Measurements from ENCODE around the gene LMO1.

LMO1 gene

DNA sequence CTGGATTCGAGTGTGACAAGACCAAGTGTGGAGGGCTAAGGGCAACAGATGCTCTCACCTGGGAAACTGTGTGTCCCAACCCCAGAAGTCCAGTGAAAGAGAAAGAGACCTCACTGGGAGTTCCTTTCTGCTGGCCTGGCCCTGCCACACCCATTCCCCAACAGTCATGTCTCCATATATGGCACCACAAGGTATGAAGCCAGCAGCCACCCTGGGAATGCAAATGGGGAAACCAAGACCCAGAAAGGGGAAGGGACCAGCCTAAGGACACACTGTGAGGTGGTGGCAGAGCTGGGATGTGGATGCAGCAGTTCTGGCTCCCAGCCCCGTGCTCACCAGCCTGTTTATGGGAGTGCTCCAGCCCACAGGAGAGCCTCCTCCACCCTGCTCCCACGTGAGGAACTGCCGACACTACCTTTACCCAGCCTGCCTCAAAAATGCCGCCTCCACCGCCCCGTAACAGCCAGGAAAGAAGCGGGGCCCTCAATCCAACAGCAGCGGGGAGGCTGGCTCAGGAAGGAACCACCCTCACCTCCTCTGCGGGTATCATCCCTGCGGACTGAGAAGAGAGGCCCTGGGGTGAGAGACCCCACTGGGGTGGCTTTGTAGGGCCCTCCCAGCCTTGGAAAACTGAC lies 12.6 kb downstream of the LMO1 start:
- H3K27me3 Mint-ChIP-seq (ENCODE audit: low read depth, poor library complexity), result peaks cover 10% of the 10 kb centered on the region
- H3K9me3 Mint-ChIP-seq, result no peaks in the 10 kb centered on the region
- H3K36me3 Mint-ChIP-seq (ENCODE audit: low read depth), result no peaks in the 10 kb centered on the region
- no peak overlapping the region for H3K27ac Mint-ChIP-seq
- no peak overlapping the region for H3K4me3 Mint-ChIP-seq
- DNase-seq, result no peak
- TF ChIP-seq, protein P1, sequence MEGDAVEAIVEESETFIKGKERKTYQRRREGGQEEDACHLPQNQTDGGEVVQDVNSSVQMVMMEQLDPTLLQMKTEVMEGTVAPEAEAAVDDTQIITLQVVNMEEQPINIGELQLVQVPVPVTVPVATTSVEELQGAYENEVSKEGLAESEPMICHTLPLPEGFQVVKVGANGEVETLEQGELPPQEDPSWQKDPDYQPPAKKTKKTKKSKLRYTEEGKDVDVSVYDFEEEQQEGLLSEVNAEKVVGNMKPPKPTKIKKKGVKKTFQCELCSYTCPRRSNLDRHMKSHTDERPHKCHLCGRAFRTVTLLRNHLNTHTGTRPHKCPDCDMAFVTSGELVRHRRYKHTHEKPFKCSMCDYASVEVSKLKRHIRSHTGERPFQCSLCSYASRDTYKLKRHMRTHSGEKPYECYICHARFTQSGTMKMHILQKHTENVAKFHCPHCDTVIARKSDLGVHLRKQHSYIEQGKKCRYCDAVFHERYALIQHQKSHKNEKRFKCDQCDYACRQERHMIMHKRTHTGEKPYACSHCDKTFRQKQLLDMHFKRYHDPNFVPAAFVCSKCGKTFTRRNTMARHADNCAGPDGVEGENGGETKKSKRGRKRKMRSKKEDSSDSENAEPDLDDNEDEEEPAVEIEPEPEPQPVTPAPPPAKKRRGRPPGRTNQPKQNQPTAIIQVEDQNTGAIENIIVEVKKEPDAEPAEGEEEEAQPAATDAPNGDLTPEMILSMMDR (IDR thresholded peaks at IDR 0.05), result no peak
- H3K4me1 Mint-ChIP-seq, result no peaks in the 10 kb centered on the region

DNA sequence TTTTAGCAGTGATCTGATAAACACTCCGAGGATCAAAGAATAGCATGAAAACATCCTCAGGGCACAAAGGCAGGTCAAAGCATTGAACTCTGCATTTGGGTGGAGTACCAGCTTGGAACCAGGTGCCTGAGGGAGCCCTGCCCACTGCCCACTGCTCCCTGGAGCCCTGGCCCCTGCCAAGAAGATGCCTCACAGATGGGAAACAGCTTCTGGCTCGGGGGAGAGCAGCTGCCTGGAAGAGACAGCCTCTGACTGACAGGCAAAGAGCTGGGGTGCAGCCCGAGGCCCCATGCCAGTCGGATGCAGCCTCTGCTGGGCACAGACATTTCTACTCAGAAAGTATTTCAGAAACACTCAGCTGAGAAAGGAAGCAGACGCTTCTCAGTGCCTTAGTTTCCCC lies 13.2 kb downstream of the LMO1 start:
- DNase-seq, result no peak
- no peaks in the 10 kb centered on the region for H3K36me3 Mint-ChIP-seq (ENCODE audit: low read depth)
- no peak overlapping the region for H3K4me3 Mint-ChIP-seq
- H3K27me3 Mint-ChIP-seq (ENCODE audit: low read depth, poor library complexity), result peaks cover 10% of the 10 kb centered on the region
- no peaks in the 10 kb centered on the region for H3K9me3 Mint-ChIP-seq
- H3K4me1 Mint-ChIP-seq, result no peaks in the 10 kb centered on the region
- H3K27ac Mint-ChIP-seq, result no peak overlapping the region
- TF ChIP-seq, protein P1 (IDR thresholded peaks at IDR 0.05), result no peak

DNA sequence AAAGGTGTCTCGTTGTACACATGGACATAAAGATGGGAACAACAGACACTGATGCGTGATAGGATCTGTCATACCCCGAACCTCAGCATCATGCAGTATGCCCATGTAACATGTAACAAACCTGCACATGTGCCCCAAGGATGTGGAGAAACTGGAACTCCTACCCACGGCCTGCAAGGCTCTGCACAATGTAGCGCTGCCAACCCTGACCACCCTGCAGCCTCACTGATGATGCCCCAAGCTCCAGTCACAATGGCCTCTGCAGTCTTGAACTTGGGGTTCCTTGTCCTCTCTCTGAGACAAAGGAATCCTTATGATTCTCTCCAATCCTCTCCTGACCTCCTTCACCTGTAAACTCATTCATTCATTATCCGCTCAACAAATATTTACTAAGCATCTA lies 14.2 kb downstream of the LMO1 start:
- no peaks in the 10 kb centered on the region for H3K36me3 Mint-ChIP-seq (ENCODE audit: low read depth)
- H3K4me3 Mint-ChIP-seq, result no peak overlapping the region
- no peaks in the 10 kb centered on the region for H3K9me3 Mint-ChIP-seq
- peaks cover 7% of the 10 kb centered on the region for H3K4me1 Mint-ChIP-seq
- H3K27ac Mint-ChIP-seq, result no peak overlapping the region
- no peak for DNase-seq
- peaks cover 4% of the 10 kb centered on the region for H3K27me3 Mint-ChIP-seq (ENCODE audit: low read depth, poor library complexity)
- TF ChIP-seq, protein P1 (IDR thresholded peaks at IDR 0.05), result no peak

DNA sequence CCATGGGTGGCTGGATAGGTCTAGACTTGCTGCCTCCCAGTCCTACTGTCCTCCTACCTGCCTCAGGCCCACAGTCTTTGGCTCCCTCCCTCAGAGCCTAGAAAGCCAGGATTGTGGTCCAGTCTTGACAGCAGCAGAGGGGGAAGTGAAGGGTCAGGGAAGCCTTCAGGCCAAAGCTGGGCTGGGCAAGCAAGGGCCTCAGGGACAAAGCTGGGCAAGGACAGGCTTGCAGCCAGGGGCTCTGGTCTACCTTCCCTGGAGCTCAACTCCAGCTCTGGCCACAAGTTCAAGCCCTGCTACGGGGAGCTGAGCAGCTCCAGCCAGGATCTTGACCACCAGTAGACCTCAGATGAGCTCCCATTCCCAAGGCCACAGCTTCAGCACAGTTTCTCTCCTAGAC lies 14.9 kb downstream of the LMO1 start:
- DNase-seq, result no peak
- H3K27ac Mint-ChIP-seq, result no peak overlapping the region
- no peak overlapping the region for H3K4me3 Mint-ChIP-seq

DNA sequence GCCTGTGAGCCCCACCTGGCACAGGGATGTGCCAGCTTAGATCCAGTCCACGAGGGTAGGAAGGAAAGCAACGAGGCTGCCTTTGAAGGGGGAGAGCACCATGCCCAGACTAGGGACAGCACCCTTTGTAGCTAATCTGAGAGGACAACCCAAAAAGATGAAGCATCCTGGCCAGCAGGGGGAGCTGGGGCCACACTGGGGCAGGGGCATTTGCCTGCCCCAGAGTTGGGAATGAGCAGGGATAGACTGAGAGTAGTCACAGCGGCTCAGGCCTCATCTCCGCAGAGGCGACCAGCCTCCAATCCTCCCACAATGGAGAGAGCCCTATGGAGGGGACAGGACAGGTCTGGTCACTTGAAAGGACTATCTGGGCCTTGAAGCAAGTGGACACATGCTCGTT lies 16.4 kb downstream of the LMO1 start:
- no peaks in the 10 kb centered on the region for H3K9me3 Mint-ChIP-seq
- no peaks in the 10 kb centered on the region for H3K36me3 Mint-ChIP-seq (ENCODE audit: low read depth)

More for the DNA sequence above, 14.9 kb downstream of the LMO1 start:
- H3K36me3 Mint-ChIP-seq (ENCODE audit: low read depth), result no peaks in the 10 kb centered on the region
- TF ChIP-seq, protein P1 (IDR thresholded peaks at IDR 0.05), result no peak
- H3K27me3 Mint-ChIP-seq (ENCODE audit: low read depth, poor library complexity), result peaks cover 4% of the 10 kb centered on the region
- no peaks in the 10 kb centered on the region for H3K9me3 Mint-ChIP-seq
- peaks cover 14% of the 10 kb centered on the region for H3K4me1 Mint-ChIP-seq

More for the DNA sequence above, 16.4 kb downstream of the LMO1 start:
- no peak for DNase-seq
- H3K4me3 Mint-ChIP-seq, result no peak overlapping the region
- H3K27ac Mint-ChIP-seq, result no peak overlapping the region
- H3K4me1 Mint-ChIP-seq, result peaks cover 28% of the 10 kb centered on the region
- TF ChIP-seq, protein P1 (IDR thresholded peaks at IDR 0.05), result peak; percentile 15
- peaks cover 4% of the 10 kb centered on the region for H3K27me3 Mint-ChIP-seq (ENCODE audit: low read depth, poor library complexity)
